Ishikawa (cell line): ENCODE results near the gene TPCN1.

ENCODE experiments used
- EGR1 ChIP-seq: IDR thresholded peaks from 2 replicates; pipeline ENCODE4 v1.6.1; 2012
- EP300 ChIP-seq: IDR thresholded peaks from 2 replicates; pipeline ENCODE4 v1.6.1; 2012; ENCODE audit warnings: borderline replicate concordance
- FOXM1 ChIP-seq: IDR thresholded peaks from 2 replicates; pipeline ENCODE4 v1.6.1; 2012; ENCODE audit warnings: low read depth, borderline replicate concordance

- TF ChIP-seq FOXM1 (no peak), EP300 (no peak), EGR1 (no peak)
Observed at GRCh38 chr12:113196582-113196981, 24.7 kb upstream of the TPCN1 start.
